Effector memory CD4-positive, alpha-beta T cell (primary cell): Measurements from ENCODE around the gene PCTP.

ENCODE experiments used
- DNase-seq, 3 donors: peaks; one replicate each; pipeline ENCODE4 v3.0.0-alpha.2; 2020
- H3K27ac ChIP-seq: 2 replicates; pipeline ENCODE4 v1.7.0; 2013; ENCODE audit warnings: mild to moderate bottlenecking, low read length, moderate library complexity; ENCODE audit not compliant: insufficient read depth, poor library complexity, severe bottlenecking
- H3K27me3 ChIP-seq: replicated peaks from 2 replicates; pipeline ENCODE4 v1.7.0; 2013; ENCODE audit warnings: mild to moderate bottlenecking, low read length; ENCODE audit not compliant: insufficient read depth, control insufficient read depth, poor library complexity, severe bottlenecking
- H3K36me3 ChIP-seq: 2 replicates; pipeline ENCODE4 v1.7.0; 2013; ENCODE audit warnings: mild to moderate bottlenecking, low read length, moderate library complexity; ENCODE audit not compliant: control insufficient read depth, insufficient read depth
- H3K4me1 ChIP-seq: 2 replicates; pipeline ENCODE4 v1.7.0; 2013; ENCODE audit warnings: low read length, mild to moderate bottlenecking; ENCODE audit not compliant: control insufficient read depth, insufficient read depth, poor library complexity, severe bottlenecking
- H3K4me3 ChIP-seq: 2 replicates; pipeline ENCODE4 v1.7.0; 2013; ENCODE audit warnings: low read length, low read depth, mild to moderate bottlenecking; ENCODE audit not compliant: insufficient read depth, poor library complexity, severe bottlenecking
- H3K9me3 ChIP-seq: 2 replicates; pipeline ENCODE4 v1.7.0; 2013; ENCODE audit warnings: mild to moderate bottlenecking, low read length, moderate library complexity; ENCODE audit not compliant: control insufficient read depth

The PCTP gene

DNA sequence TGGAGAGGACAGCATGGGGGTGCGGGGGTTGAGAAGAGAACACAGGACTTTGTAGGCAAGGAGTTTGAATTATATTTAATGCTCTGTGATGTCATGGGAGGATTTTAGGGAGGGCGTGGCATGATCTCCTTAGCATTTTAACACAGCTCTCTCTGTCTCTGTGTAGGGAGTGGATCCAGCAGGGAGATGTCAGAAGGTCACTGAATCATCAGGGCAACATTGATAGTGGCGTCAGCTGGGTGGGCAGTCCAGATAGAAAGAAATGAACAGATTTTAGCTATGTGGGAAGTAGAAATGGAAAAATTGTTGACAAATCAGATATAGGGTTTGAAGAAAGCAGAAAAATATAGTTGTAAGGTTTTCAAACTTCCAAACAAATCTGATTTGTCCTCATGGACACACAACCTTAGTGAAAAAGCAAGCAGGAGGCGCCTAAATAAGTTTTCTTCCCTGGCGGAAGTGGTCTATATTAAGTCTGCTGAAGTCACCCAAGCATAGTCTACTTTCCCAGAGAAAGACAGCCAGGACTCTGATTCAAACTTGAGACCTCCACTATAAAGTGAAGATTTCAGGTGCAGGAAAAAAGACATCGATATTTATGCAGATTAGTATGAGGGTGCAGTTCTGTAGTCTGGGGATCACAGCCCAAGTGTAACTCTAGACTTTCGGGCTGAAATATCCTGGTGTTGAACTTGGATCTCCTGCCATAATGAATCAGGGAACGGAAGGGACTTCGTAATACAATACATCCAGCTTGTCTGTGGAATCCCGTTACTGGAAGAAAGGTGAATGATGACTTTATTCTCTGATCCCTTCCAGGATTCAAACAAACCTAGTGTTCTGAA, 10.1 kb upstream of the PCTP start:
- Histone ChIP-seq H3K4me3 (no peak overlapping the region), H3K36me3 (no peaks in the 10 kb centered on the region), H3K9me3 (no peaks in the 10 kb centered on the region), H3K27ac (no peak overlapping the region), H3K4me1 (no peaks in the 10 kb centered on the region), H3K27me3 (peaks cover 3% of the 10 kb centered on the region)
- no peak for DNase-seq

DNA sequence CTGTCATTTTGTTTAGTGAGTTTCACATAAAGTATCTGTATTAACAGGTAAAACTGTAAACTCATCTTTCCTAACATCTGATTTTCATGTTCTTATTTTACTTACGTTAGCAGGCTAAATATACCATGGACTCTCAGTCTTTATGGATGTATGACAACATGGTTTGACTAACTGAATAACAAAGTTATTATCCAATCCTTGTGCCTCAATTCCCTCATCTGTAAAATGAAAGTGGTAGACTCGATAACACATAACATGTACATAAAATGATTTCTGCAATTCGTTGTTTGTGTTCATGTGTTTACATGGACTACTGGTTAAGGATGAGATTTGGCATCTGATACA, 9.5 kb upstream of the PCTP start:
- no peaks in the 10 kb centered on the region for H3K36me3 ChIP-seq
- no peaks in the 10 kb centered on the region for H3K9me3 ChIP-seq
- peaks cover 3% of the 10 kb centered on the region for H3K27me3 ChIP-seq
- no peaks in the 10 kb centered on the region for H3K4me1 ChIP-seq
- H3K4me3 ChIP-seq: no peak overlapping the region
- no peak overlapping the region for H3K27ac ChIP-seq
- no peak for DNase-seq

DNA sequence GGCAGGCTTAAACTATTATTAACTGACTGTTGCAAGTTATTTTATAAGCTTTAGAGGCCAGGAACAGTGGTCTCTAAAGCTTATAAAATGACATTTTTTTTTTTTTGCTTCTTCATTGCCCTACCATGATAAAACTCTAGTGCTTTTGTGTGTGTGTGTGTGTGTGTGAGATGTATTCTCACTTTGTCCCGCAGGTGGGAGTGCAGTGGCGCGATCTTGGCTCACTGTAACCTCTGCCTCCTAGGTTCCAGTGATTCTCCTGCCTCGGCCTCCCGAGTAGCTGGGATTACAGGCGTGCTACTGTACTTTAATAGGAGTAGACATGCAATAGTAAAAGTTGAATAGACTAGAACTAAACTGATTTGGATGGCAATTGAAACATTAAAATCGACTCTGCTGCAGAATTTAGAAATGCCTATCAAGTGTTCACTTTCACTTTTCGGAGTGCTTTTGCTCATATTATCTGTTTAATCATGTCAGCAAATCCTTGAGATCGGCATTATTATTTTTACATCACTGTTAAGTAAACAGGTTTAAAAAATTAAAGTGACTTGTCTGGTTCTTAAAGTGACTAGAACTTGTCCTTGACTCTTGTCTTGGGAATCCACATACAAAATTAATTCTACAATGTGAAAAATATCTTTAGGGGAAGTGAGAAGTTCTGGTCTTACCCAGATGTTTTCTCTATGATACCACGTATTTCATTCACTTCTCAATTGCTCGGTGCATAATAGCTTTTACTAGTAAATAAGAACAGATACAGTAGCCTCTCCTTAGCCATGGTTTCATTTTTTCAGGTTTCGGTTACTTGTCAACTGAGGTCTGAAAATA, 8.4 kb upstream of the PCTP start:
- Histone ChIP-seq H3K4me3 (no peak overlapping the region), H3K4me1 (no peaks in the 10 kb centered on the region), H3K36me3 (no peaks in the 10 kb centered on the region), H3K27me3 (peaks cover 3% of the 10 kb centered on the region), H3K9me3 (no peaks in the 10 kb centered on the region), H3K27ac (no peak overlapping the region)
- no peak for DNase-seq

DNA sequence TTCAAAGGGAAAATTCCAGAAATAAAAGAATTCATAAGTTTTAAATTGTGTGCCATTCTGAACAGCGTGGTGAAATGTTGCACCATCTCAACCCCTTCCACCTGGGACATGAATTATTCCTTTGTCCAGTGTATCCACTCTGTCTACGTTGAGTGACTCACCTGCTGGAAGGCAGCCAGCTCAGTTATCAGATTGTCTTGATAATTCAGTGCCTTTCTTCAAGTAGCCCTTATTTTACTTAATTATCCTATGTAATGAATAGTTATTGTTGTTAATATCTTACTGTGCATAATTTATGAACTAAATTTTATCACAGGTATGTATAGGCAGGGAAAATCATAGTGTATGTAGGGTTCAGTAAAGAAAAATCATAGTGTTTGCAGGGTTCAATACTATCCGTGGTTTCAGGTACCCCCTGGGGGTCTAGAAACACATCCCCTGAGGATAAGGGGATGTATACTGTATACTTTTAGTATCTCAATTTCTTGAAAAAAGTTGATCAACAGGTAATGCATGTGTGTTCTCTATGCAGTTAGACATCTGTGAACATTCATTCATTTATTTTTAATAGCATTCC, 7.7 kb upstream of the PCTP start:
- peaks cover 3% of the 10 kb centered on the region for H3K27me3 ChIP-seq
- DNase-seq: no peak
- no peaks in the 10 kb centered on the region for H3K36me3 ChIP-seq
- no peaks in the 10 kb centered on the region for H3K4me1 ChIP-seq
- H3K9me3 ChIP-seq: no peaks in the 10 kb centered on the region
- no peak overlapping the region for H3K4me3 ChIP-seq
- no peak overlapping the region for H3K27ac ChIP-seq

DNA sequence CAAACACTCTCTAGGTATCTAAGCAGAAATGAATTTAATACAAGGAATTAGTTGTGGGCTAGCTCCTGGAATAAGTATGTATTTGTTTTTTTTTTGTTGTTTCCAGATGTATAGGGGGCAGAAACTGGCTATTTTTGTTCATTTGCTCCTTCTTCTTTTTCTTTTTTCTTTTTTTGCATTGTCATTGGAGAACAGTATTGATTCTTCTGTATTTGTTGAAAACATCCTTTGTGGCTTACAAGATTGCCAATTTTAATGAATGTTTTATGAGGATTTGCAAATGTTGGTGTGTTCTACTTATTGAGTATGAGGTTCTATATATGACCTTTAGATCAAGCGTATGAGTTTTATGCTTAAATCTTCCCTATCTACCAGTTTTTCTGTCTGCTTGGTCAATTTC, 5.6 kb upstream of the PCTP start:
- Histone ChIP-seq H3K4me1 (no peaks in the 10 kb centered on the region), H3K27me3 (peaks cover 3% of the 10 kb centered on the region), H3K27ac (no peak overlapping the region), H3K9me3 (no peaks in the 10 kb centered on the region), H3K36me3 (no peaks in the 10 kb centered on the region), H3K4me3 (no peak overlapping the region)
- DNase-seq: no peak

DNA sequence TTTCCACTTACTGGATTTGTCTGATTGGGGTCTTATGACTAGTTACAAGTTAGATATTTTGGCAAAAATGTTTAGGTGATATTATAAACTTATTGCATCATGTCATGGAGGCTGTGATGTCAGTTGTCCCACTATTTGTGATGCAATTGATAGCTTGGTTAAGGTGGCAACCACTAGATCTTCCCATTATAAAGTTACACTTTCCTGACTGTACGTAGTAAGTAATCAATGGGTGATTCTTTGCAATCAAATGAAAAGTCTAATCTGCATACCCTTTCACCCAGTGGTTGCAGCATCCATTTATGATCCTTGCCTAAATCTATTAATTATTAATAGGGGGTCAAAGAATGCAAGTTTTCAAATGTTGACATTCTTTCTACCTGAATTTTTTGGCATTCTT, 4.4 kb upstream of the PCTP start:
- H3K9me3 ChIP-seq: no peaks in the 10 kb centered on the region

DNA sequence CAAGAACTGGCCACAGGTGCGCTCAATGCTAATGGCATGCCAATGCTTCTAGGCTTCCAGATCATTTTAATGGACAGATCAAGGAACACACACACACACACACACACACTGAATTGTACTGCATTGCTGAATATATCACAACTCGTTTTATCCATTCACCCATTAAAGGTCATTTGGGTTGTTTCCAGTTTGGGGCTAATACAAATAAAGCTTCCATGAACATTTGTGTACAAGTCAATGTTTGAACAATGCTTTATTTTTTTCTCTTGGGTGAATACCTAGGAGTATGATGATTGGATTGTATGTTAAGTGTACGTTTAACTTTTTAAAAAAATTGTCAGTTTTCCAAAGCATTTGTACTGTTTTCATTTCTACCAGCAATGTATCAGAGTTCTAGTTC, 3.6 kb upstream of the PCTP start:
- no peak for DNase-seq
- H3K36me3 ChIP-seq: no peaks in the 10 kb centered on the region
- H3K27ac ChIP-seq: no peak overlapping the region
- H3K9me3 ChIP-seq: no peaks in the 10 kb centered on the region
- peaks cover 6% of the 10 kb centered on the region for H3K4me1 ChIP-seq
- no peak overlapping the region for H3K4me3 ChIP-seq
- peaks cover under 1% of the 10 kb centered on the region for H3K27me3 ChIP-seq

More for the DNA sequence above, 4.4 kb upstream of the PCTP start:
- no peak overlapping the region for H3K4me3 ChIP-seq
- H3K36me3 ChIP-seq: no peaks in the 10 kb centered on the region
- peaks cover 2% of the 10 kb centered on the region for H3K4me1 ChIP-seq
- DNase-seq: no peak
- H3K27me3 ChIP-seq: peaks cover 3% of the 10 kb centered on the region
- no peak overlapping the region for H3K27ac ChIP-seq

DNA sequence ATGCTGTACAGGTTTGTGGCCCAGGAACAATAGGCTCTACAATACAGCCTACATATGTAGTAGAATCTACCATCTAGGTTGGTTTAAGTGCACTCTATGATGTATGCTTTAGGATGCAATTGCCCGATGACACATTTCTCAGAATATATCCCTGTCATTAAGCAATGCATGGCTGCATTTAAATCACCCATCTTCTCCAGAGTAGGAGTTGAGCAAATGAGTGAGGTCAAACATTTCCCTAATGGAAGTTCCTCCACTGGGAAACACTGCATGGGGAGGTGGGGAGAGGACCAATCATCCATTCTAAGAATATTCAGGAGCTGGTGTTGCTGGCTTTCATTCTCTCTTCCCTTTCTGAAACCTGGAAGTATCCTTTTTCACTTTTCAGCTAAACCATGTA, 2.0 kb upstream of the PCTP start:
- H3K27me3 ChIP-seq: no peaks in the 10 kb centered on the region
- DNase-seq: no peak
- no peaks in the 10 kb centered on the region for H3K9me3 ChIP-seq
- H3K4me1 ChIP-seq: peaks cover 6% of the 10 kb centered on the region
- no peak overlapping the region for H3K4me3 ChIP-seq
- H3K36me3 ChIP-seq: no peaks in the 10 kb centered on the region
- H3K27ac ChIP-seq: no peak overlapping the region

DNA sequence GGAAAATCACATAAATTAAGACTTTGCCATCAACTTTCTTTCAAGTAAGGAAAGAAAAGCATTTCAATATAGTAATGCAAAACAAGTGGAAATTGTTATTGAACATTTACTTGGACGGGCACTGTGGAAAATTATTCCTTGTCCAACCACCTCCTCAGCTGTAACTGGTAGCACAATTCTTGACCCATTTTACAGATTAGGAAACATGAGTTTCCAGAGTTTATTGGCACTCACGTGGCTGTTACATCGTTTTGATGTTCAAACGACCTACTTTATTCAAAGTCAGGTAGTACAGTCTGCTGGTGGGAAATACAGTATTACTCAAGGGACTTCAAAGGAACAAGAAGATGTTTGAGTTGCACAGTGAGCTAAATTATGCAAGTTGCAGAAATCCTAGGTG, 866 bp upstream of the PCTP start:
- DNase-seq: no peak
- no peaks in the 10 kb centered on the region for H3K27me3 ChIP-seq

DNA sequence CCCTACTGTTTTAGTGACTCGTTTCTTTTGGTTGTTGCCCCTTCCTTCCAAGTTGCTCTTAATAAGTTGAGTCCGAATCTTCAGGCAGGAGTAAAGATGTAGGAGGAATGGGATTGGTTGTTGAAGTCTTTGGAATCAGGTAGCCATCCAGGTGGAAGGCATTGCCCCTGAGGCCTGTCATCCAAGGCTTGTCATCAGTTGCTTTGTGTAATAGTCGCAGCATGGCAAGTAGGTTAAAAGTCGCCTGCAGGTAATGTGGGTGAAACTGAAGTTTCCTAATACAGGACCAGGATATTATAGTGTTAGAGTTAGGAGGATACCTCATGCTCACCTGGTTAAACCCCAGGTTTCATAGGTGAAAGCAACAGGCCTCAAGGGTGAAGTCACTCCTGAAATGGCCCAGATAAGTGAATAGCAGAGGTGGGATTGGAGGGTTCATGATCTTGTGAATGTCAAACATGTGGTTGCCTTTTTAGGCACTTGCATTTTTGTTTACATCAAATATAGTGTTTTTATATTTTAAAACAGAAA, 934 bp downstream of the PCTP start:
- no peak overlapping the region for H3K27ac ChIP-seq
- no peak for DNase-seq

More for the DNA sequence above, 866 bp upstream of the PCTP start:
- no peaks in the 10 kb centered on the region for H3K9me3 ChIP-seq
- H3K4me3 ChIP-seq: no peak overlapping the region
- no peaks in the 10 kb centered on the region for H3K36me3 ChIP-seq
- no peak overlapping the region for H3K27ac ChIP-seq
- peaks cover 6% of the 10 kb centered on the region for H3K4me1 ChIP-seq

More for the DNA sequence above, 934 bp downstream of the PCTP start:
- H3K4me1 ChIP-seq: peaks cover 6% of the 10 kb centered on the region
- no peaks in the 10 kb centered on the region for H3K36me3 ChIP-seq
- H3K9me3 ChIP-seq: no peaks in the 10 kb centered on the region
- no peaks in the 10 kb centered on the region for H3K27me3 ChIP-seq
- H3K4me3 ChIP-seq: peak overlapping the region; percentile 86
